ENCODE measurements around the gene MRPL32. TPM values are rescaled to one million over a fixed set of nuclear protein-coding genes. Genes with fewer than 3 reads are reported as not detected.
A peak's percentile ranks its signal among the peaks of the same experiment; 100 is the strongest.

Gene MRPL32
- total and polyA plus RNA-seq, 3 experiments from 2014 or later = 49.9 to 79.5 (median 74.6) TPM

GRCh38 chr7:42959549-42959948 is 27.4 kb downstream of the MRPL32 start:
- no peaks in the 10 kb centered on the region for H3K4me1 ChIP-seq (ENCODE audit: insufficient read depth, low read length)
- no peaks in the 10 kb centered on the region for H3K27me3 ChIP-seq (ENCODE audit: insufficient read depth, low read length, poor library complexity, severe bottlenecking)
- no peak overlapping the region for H3K27ac Mint-ChIP-seq
- H3K36me3 ChIP-seq (ENCODE audit: insufficient read depth, low read length) = no peaks in the 10 kb centered on the region
- peaks cover 4 to 12% of the 10 kb centered on the region in 2 donors for H3K27me3 Mint-ChIP-seq
- H3K9me3 ChIP-seq (ENCODE audit: low read length) = no peaks in the 10 kb centered on the region
- DNase-seq = no peak
- CTCF ChIA-PET = interaction anchor here (2.1 kb wide), 1 partner anchor 18 kb away, joined by 7 read pairs; no protein-coding TSS in a partner anchor
- H3K9me3 Mint-ChIP-seq = peaks cover 0 to 18% (median 11%) of the 10 kb centered on the region in 5 donors
- H3K36me3 Mint-ChIP-seq = peaks cover 0 to 8% (median 3%) of the 10 kb centered on the region in 3 donors
- POLR2A ChIA-PET = no interaction called here
- no peak overlapping the region for H3K27ac ChIP-seq (ENCODE audit: low read depth, low read length)
- H3K4me3 Mint-ChIP-seq = no peak overlapping the region
- no peaks in the 10 kb centered on the region for H3K4me1 Mint-ChIP-seq
- H3K4me3 ChIP-seq (ENCODE audit: low read length) = no peak overlapping the region

- CTCF ChIA-PET = interaction anchor here (2.1 kb wide), 1 partner anchor 19 kb away, joined by 7 read pairs; no protein-coding TSS in a partner anchor
Measured at GRCh38 chr7:42960762-42961161, 28.6 kb downstream of the MRPL32 start.

GRCh38 chr7:42961170-42961569 is 29.0 kb downstream of the MRPL32 start:
- no peaks in the 10 kb centered on the region for H3K4me1 ChIP-seq (ENCODE audit: insufficient read depth, low read length)
- H3K27me3 ChIP-seq (ENCODE audit: insufficient read depth, low read length, poor library complexity, severe bottlenecking) = no peaks in the 10 kb centered on the region
- H3K36me3 ChIP-seq (ENCODE audit: insufficient read depth, low read length) = no peaks in the 10 kb centered on the region
- no peak overlapping the region for H3K4me3 ChIP-seq (ENCODE audit: low read length)
- Mint-ChIP-seq H3K36me3 (peaks cover 0 to 4% (median 0%) of the 10 kb centered on the region in 3 donors), H3K4me1 (no peaks in the 10 kb centered on the region), H3K27ac (no peak overlapping the region), H3K9me3 (peaks cover 0 to 10% (median 7%) of the 10 kb centered on the region in 5 donors), H3K4me3 (no peak overlapping the region), H3K27me3 (peaks cover 4 to 16% of the 10 kb centered on the region in 2 donors)
- H3K27ac ChIP-seq (ENCODE audit: low read depth, low read length) = no peak overlapping the region
- POLR2A ChIA-PET = no interaction called here
- no peaks in the 10 kb centered on the region for H3K9me3 ChIP-seq (ENCODE audit: low read length)
- DNase-seq = no peak
- CTCF ChIA-PET = interaction anchor here (2.1 kb wide), 1 partner anchor 20 kb away, joined by 7 read pairs; no protein-coding TSS in a partner anchor

More at GRCh38 chr7:42960762-42961161, 28.6 kb downstream of the MRPL32 start:
- peaks cover 0 to 11% (median 8%) of the 10 kb centered on the region in 5 donors for H3K9me3 Mint-ChIP-seq
- H3K36me3 Mint-ChIP-seq = peaks cover 0 to 4% (median 0%) of the 10 kb centered on the region in 3 donors
- Histone ChIP-seq H3K4me1 (ENCODE audit: insufficient read depth, low read length) (no peaks in the 10 kb centered on the region), H3K27me3 (ENCODE audit: insufficient read depth, low read length, poor library complexity, severe bottlenecking) (no peaks in the 10 kb centered on the region), H3K27ac (ENCODE audit: low read depth, low read length) (no peak overlapping the region), H3K36me3 (ENCODE audit: insufficient read depth, low read length) (no peaks in the 10 kb centered on the region), H3K4me3 (ENCODE audit: low read length) (no peak overlapping the region), H3K9me3 (ENCODE audit: low read length) (no peaks in the 10 kb centered on the region)
- H3K4me1 Mint-ChIP-seq = no peaks in the 10 kb centered on the region
- H3K4me3 Mint-ChIP-seq = no peak overlapping the region
- POLR2A ChIA-PET = no interaction called here
- peaks cover 4 to 16% of the 10 kb centered on the region in 2 donors for H3K27me3 Mint-ChIP-seq
- H3K27ac Mint-ChIP-seq = no peak overlapping the region
- DNase-seq = no peak

GRCh38 chr7:42964293-42964692 is 32.1 kb downstream of the MRPL32 start:
- no peaks in the 10 kb centered on the region for H3K4me1 Mint-ChIP-seq

GRCh38 chr7:42964849-42965805 is 33.0 kb downstream of the MRPL32 start:
- H3K27me3 Mint-ChIP-seq = peaks cover 6 to 18% of the 10 kb centered on the region in 2 donors
- H3K36me3 Mint-ChIP-seq = no peaks in the 10 kb centered on the region
- POLR2A ChIA-PET = no interaction called here
- H3K4me1 Mint-ChIP-seq = no peaks in the 10 kb centered on the region
- DNase-seq = no peak
- no peak overlapping the region for H3K4me3 Mint-ChIP-seq
- no peaks in the 10 kb centered on the region for H3K4me1 ChIP-seq (ENCODE audit: insufficient read depth, low read length)
- H3K27ac ChIP-seq (ENCODE audit: low read depth, low read length) = no peak overlapping the region
- no peaks in the 10 kb centered on the region for H3K36me3 ChIP-seq (ENCODE audit: insufficient read depth, low read length)
- H3K27me3 ChIP-seq (ENCODE audit: insufficient read depth, low read length, poor library complexity, severe bottlenecking) = no peaks in the 10 kb centered on the region
- H3K9me3 ChIP-seq (ENCODE audit: low read length) = no peaks in the 10 kb centered on the region
- H3K27ac Mint-ChIP-seq = peak overlapping the region in 1 of 8 donors; percentile 24
- CTCF ChIA-PET = no interaction called here
- no peak overlapping the region for H3K4me3 ChIP-seq (ENCODE audit: low read length)
- no peaks in the 10 kb centered on the region for H3K9me3 Mint-ChIP-seq

More at GRCh38 chr7:42964293-42964692, 32.1 kb downstream of the MRPL32 start:
- CTCF ChIA-PET = no interaction called here
- Mint-ChIP-seq H3K4me3 (no peak overlapping the region), H3K36me3 (no peaks in the 10 kb centered on the region), H3K27me3 (peaks cover 6 to 25% of the 10 kb centered on the region in 2 donors), H3K9me3 (no peaks in the 10 kb centered on the region), H3K27ac (no peak overlapping the region)
- no peak overlapping the region for H3K27ac ChIP-seq (ENCODE audit: low read depth, low read length)
- H3K27me3 ChIP-seq (ENCODE audit: insufficient read depth, low read length, poor library complexity, severe bottlenecking) = no peaks in the 10 kb centered on the region
- no peaks in the 10 kb centered on the region for H3K36me3 ChIP-seq (ENCODE audit: insufficient read depth, low read length)
- POLR2A ChIA-PET = no interaction called here
- DNase-seq = no peak
- H3K4me3 ChIP-seq (ENCODE audit: low read length) = no peak overlapping the region
- H3K9me3 ChIP-seq (ENCODE audit: low read length) = no peaks in the 10 kb centered on the region
- H3K4me1 ChIP-seq (ENCODE audit: insufficient read depth, low read length) = no peaks in the 10 kb centered on the region

- DNase-seq = no peak
Measured at GRCh38 chr7:42967391-42967790, 35.2 kb downstream of the MRPL32 start.

GRCh38 chr7:42972699-42973500 is 40.7 kb downstream of the MRPL32 start:
- no peak overlapping the region for H3K27ac ChIP-seq (ENCODE audit: low read depth, low read length)
- H3K4me1 ChIP-seq (ENCODE audit: insufficient read depth, low read length) = no peaks in the 10 kb centered on the region
- no peak overlapping the region for H3K4me3 ChIP-seq (ENCODE audit: low read length)
- Mint-ChIP-seq H3K27ac (no peak overlapping the region), H3K36me3 (no peaks in the 10 kb centered on the region), H3K4me1 (no peaks in the 10 kb centered on the region), H3K9me3 (peaks cover 0 to 1% (median 0%) of the 10 kb centered on the region in 5 donors), H3K27me3 (peaks cover 10 to 24% of the 10 kb centered on the region in 2 donors), H3K4me3 (no peak overlapping the region)
- no peaks in the 10 kb centered on the region for H3K36me3 ChIP-seq (ENCODE audit: insufficient read depth, low read length)
- CTCF ChIA-PET = no interaction called here
- no peak for DNase-seq
- no peaks in the 10 kb centered on the region for H3K27me3 ChIP-seq (ENCODE audit: insufficient read depth, low read length, poor library complexity, severe bottlenecking)
- POLR2A ChIA-PET = no interaction called here
- no peaks in the 10 kb centered on the region for H3K9me3 ChIP-seq (ENCODE audit: low read length)

More at GRCh38 chr7:42967391-42967790, 35.2 kb downstream of the MRPL32 start:
- no peak overlapping the region for H3K27ac Mint-ChIP-seq
- no peak overlapping the region for H3K4me3 ChIP-seq (ENCODE audit: low read length)
- H3K4me1 ChIP-seq (ENCODE audit: insufficient read depth, low read length) = no peaks in the 10 kb centered on the region
- H3K27me3 ChIP-seq (ENCODE audit: insufficient read depth, low read length, poor library complexity, severe bottlenecking) = no peaks in the 10 kb centered on the region
- no peaks in the 10 kb centered on the region for H3K9me3 ChIP-seq (ENCODE audit: low read length)
- H3K36me3 Mint-ChIP-seq = no peaks in the 10 kb centered on the region
- H3K4me3 Mint-ChIP-seq = no peak overlapping the region
- peaks cover 6 to 15% of the 10 kb centered on the region in 2 donors for H3K27me3 Mint-ChIP-seq
- no peaks in the 10 kb centered on the region for H3K9me3 Mint-ChIP-seq
- no peaks in the 10 kb centered on the region for H3K36me3 ChIP-seq (ENCODE audit: insufficient read depth, low read length)
- H3K27ac ChIP-seq (ENCODE audit: low read depth, low read length) = no peak overlapping the region
- ChIA-PET POLR2A (no interaction called here), CTCF (no interaction called here)
- no peaks in the 10 kb centered on the region for H3K4me1 Mint-ChIP-seq

GRCh38 chr7:42976371-42976770 is 44.2 kb downstream of the MRPL32 start:
- H3K27ac ChIP-seq (ENCODE audit: low read depth, low read length) = no peak overlapping the region
- H3K4me3 Mint-ChIP-seq = no peak overlapping the region

More at GRCh38 chr7:42976371-42976770, 44.2 kb downstream of the MRPL32 start:
- Mint-ChIP-seq H3K27ac (no peak overlapping the region), H3K27me3 (peaks cover 10 to 32% of the 10 kb centered on the region in 2 donors), H3K36me3 (no peaks in the 10 kb centered on the region), H3K9me3 (peaks cover 0 to 1% (median 0%) of the 10 kb centered on the region in 5 donors), H3K4me1 (no peaks in the 10 kb centered on the region)
- POLR2A ChIA-PET = no interaction called here
- no peak for DNase-seq
- Histone ChIP-seq H3K4me1 (ENCODE audit: insufficient read depth, low read length) (no peaks in the 10 kb centered on the region), H3K9me3 (ENCODE audit: low read length) (no peaks in the 10 kb centered on the region), H3K27me3 (ENCODE audit: insufficient read depth, low read length, poor library complexity, severe bottlenecking) (no peaks in the 10 kb centered on the region), H3K4me3 (ENCODE audit: low read length) (no peak overlapping the region), H3K36me3 (ENCODE audit: insufficient read depth, low read length) (no peaks in the 10 kb centered on the region)
- CTCF ChIA-PET = no interaction called here

Data from CD8-positive, alpha-beta memory T cell (primary cell).